GM12878 (cell line): ENCODE results near the gene KIAA1217. TPM values are rescaled to one million over a fixed set of nuclear protein-coding genes. Genes with fewer than 3 reads are reported as not detected.
"Not testable (repeated sequence)": the region's sequence is repeated elsewhere in the genome, so short reads cannot be mapped to it uniquely, and the experiment has no call there.

Experiments used
- ATAC-seq: fragments of 200-7000 bp; cut with Tn5 transposase; 3 replicates; pipeline ENCODE4 v1.9.1; 2020; ENCODE audit warnings: mild to moderate bottlenecking, moderate library complexity
- BruUV-seq: library from RNA; stranded (reverse); fragments of 400-500 nt; replicated peaks from 2 replicates; lab custom pipeline; 2021; lab: Mats Ljungman, UMichigan
- CTCF ChIA-PET: fragments of 300-600 bp; sonication (Branson Sonifier 250); formaldehyde crosslinking; extraction: SDS; loops from one replicate; lab custom pipeline; 2021; ENCODE audit warnings: inconsistent platforms; lab: Yijun Ruan, JAX
- POLR2A ChIA-PET: fragments of 350-600 bp; formaldehyde crosslinking; extraction: SDS; loops from one replicate; lab custom pipeline; 2021; ENCODE audit warnings: inconsistent platforms; lab: Charles Lee
- RAD21 ChIA-PET: fragments of 300-600 bp; sonication (Branson Sonifier 250); formaldehyde crosslinking; loops from one replicate; lab custom pipeline; 2023; ENCODE audit warnings: antibody characterized with exemption; ENCODE audit not compliant: unreplicated experiment; lab: Charles Lee
- SMC1A ChIA-PET: fragments of 300-600 bp; sonication (Branson Sonifier 250); formaldehyde crosslinking; loops from one replicate; lab custom pipeline; 2023; ENCODE audit not compliant: unreplicated experiment, uncharacterized antibody; lab: Charles Lee
- DNase-seq: peaks from one replicate; pipeline ENCODE4 v3.0.0-alpha.2; 2011; ENCODE audit warnings: low read depth, low spot score
- FAIRE-seq: peaks from 3 replicates; lab custom pipeline; 2011; peaks lifted over from hg19 to GRCh38; lab: Jason Lieb, UNC
- H2AFZ ChIP-seq: 2 replicates; pipeline ENCODE4 v1.6.0; 2011; ENCODE audit warnings: low read depth, low read length, control low read depth; ENCODE audit not compliant: control insufficient read depth
- H3K27ac ChIP-seq: 2 replicates; pipeline ENCODE4 v1.5.1; 2011; ENCODE audit warnings: control low read depth; ENCODE audit not compliant: control insufficient read depth, insufficient read depth
- H3K27me3 ChIP-seq, 2 experiments: replicated peaks in 1 of 2; 2 replicates each; pipeline versions ENCODE4 v1.6.0 to v1.6.1; 2011; ENCODE audit warnings: low read length in 1 of 2; ENCODE audit not compliant: control insufficient read depth in 2 of 2, insufficient read depth in 2 of 2
- H3K36me3 ChIP-seq, 2 experiments: 2 replicates each; pipeline ENCODE4 v1.5.1; 2011; ENCODE audit warnings: low read length in 1 of 2; ENCODE audit not compliant: control insufficient read depth in 2 of 2, insufficient read depth in 2 of 2
- H3K4me1 ChIP-seq: 2 replicates; pipeline ENCODE4 v1.6.1; 2011; ENCODE audit warnings: mild to moderate bottlenecking, low read length, moderate library complexity, mixed read lengths; ENCODE audit not compliant: control insufficient read depth, insufficient read depth
- H3K4me2 ChIP-seq: 2 replicates; pipeline ENCODE4 v1.6.0; 2011; ENCODE audit warnings: control low read depth; ENCODE audit not compliant: control insufficient read depth, insufficient read depth
- H3K4me3 ChIP-seq: fragments of 200-600 bp; sonication (generic); 2 replicates; pipeline ENCODE4 v1.5.1; 2016
- H3K79me2 ChIP-seq: 2 replicates; pipeline ENCODE4 v1.6.0; 2011; ENCODE audit warnings: low read length; ENCODE audit not compliant: control insufficient read depth, insufficient read depth
- H3K9ac ChIP-seq: 2 replicates; pipeline ENCODE4 v1.8.0; 2011; ENCODE audit warnings: low read length, control low read depth, mixed read lengths; ENCODE audit not compliant: control insufficient read depth, insufficient read depth
- H3K9me3 ChIP-seq: replicated peaks from 3 replicates; pipeline ENCODE4 v1.5.1; 2011; ENCODE audit warnings: mild to moderate bottlenecking, low read length; ENCODE audit not compliant: control insufficient read depth, insufficient read depth
- H4K20me1 ChIP-seq: 2 replicates; pipeline ENCODE4 v1.6.0; 2011; ENCODE audit not compliant: control insufficient read depth, insufficient read depth
- BACH1 ChIP-seq: fragments of 450-650 bp; IDR thresholded peaks from 2 replicates; pipeline ENCODE4 v1.6.1; 2017; ENCODE audit warnings: mild to moderate bottlenecking, borderline replicate concordance
- BMI1 ChIP-seq: fragments of 450-650 bp; IDR thresholded peaks from 2 replicates; pipeline ENCODE4 v1.6.1; 2016; ENCODE audit warnings: mild to moderate bottlenecking, moderate library complexity, borderline replicate concordance
- E4F1 ChIP-seq: fragments of 450-650 bp; IDR thresholded peaks from 2 replicates; pipeline ENCODE4 v1.6.1; 2018; ENCODE audit warnings: borderline replicate concordance, mild to moderate bottlenecking; ENCODE audit not compliant: partially characterized antibody
- EGR1 ChIP-seq, 2 experiments: IDR thresholded peaks; 1 replicate in 1 of 2; 2 replicates in 1 of 2; pipeline ENCODE4 v1.6.1; 2011 to 2012; ENCODE audit warnings: low read depth in 2 of 2, low read length in 2 of 2, borderline replicate concordance in 1 of 2, mild to moderate bottlenecking in 1 of 2, moderate library complexity in 1 of 2
- MAX ChIP-seq: IDR thresholded peaks from 2 replicates; pipeline ENCODE4 v1.6.1; 2012; ENCODE audit warnings: low read depth, low read length, improper control_type of control experiment
- MTA3 ChIP-seq: IDR thresholded peaks from 2 replicates; pipeline ENCODE4 v1.6.1; 2012; ENCODE audit warnings: low read length, inconsistent platforms, borderline replicate concordance
- NFIC ChIP-seq: IDR thresholded peaks from 2 replicates; pipeline ENCODE4 v1.6.1; 2012; ENCODE audit warnings: low read depth, mild to moderate bottlenecking, inconsistent platforms, low read length, moderate library complexity
- POLR2AphosphoS2 ChIP-seq: IDR thresholded peaks from 2 replicates; pipeline ENCODE4 v1.6.1; 2011; ENCODE audit warnings: low read depth, mild to moderate bottlenecking, low read length, improper control_type of control experiment, moderate library complexity
- RB1 ChIP-seq: fragments of 450-650 bp; formaldehyde crosslinking; IDR thresholded peaks from 2 replicates; pipeline ENCODE4 v1.6.1; 2017; ENCODE audit warnings: mild to moderate bottlenecking, borderline replicate concordance
- RELA ChIP-seq: fragments of 450-650 bp; IDR thresholded peaks from 2 replicates; pipeline ENCODE4 v1.8.0; 2014; ENCODE audit warnings: borderline replicate concordance; ENCODE audit not compliant: partially characterized antibody
- YBX1 ChIP-seq: fragments of 450-650 bp; IDR thresholded peaks from 2 replicates; pipeline ENCODE4 v1.6.1; 2016; ENCODE audit warnings: antibody characterized with exemption
- ZSCAN29 ChIP-seq: fragments of 450-650 bp; IDR thresholded peaks from 2 replicates; pipeline ENCODE4 v1.6.1; 2017; ENCODE audit warnings: mild to moderate bottlenecking, moderate library complexity
- WGBS: methylation state at CpG from one replicate; pipeline ENCODE4 v1.1.6; 2016; ENCODE audit warnings: low lambda C conversion rate; ENCODE audit not compliant: insufficient replicate concordance, insufficient coverage; ENCODE audit errors: missing lambda C conversion rate; 5-methylcytosine and 5-hydroxymethylcytosine counted together
- in situ Hi-C: fragments of 300-500 bp; cut with MboI; formaldehyde crosslinking; loops from 9 replicates; pipeline ENCODE4 v1.14.3; 2018; ENCODE audit warnings: mixed read lengths
- intact Hi-C: fragments of 100-400 bp; cut with micrococcal nuclease; formaldehyde crosslinking; loops from one replicate; pipeline ENCODE4 v1.14.2; 2022; ENCODE audit not compliant: unreplicated experiment
- polyA plus RNA-seq, 11 experiments: library from polyadenylated mRNA; depleted of rRNA in 4 of 11; unstranded in 6 of 11; stranded (reverse) in 5 of 11; fragments of >200 nt; fragmentation: Nextera tagmentation in 4 of 11; fragmentation: Illumina TruSeq in 1 of 11; extraction: Ambion mirVana in 4 of 11; extraction: Trizol in 1 of 11; gene quantifications; 1 replicate in 1 of 11; 2 replicates in 10 of 11; pipeline versions ENCODE4 v1.2.1 to v1.2.3, GENCODE V29; 2011 to 2016; ENCODE audit warnings: inconsistent platforms in 2 of 11, missing spikeins in 2 of 11, low read depth in 1 of 11
- total RNA-seq, 4 experiments: library from RNA; depleted of rRNA in 3 of 4; stranded (reverse); fragments of >200 nt in 3 of 4; fragmentation: Illumina TruSeq in 1 of 4; extraction: Trizol in 1 of 4; gene quantifications; 2 replicates each; pipeline versions ENCODE4 v1.2.1 to v1.2.3, GENCODE V29; 2013 to 2021

Gene KIAA1217
- total and polyA plus RNA-seq, 10 of the 15 experiments (the other 5 are each of a cell fraction or from before 2014, with no cell fraction given): 0.57 to 3.8 (median 2.1) TPM

- TF ChIP-seq E4F1: no peak
These were observed 232.2 kb downstream of the KIAA1217 start (continued) for GRCh38 chr10:24440817-24441797.

GRCh38 chr10:24442234-24442633, 233.3 kb downstream of the KIAA1217 start:
- no TSS peak for BruUV-seq

DNA sequence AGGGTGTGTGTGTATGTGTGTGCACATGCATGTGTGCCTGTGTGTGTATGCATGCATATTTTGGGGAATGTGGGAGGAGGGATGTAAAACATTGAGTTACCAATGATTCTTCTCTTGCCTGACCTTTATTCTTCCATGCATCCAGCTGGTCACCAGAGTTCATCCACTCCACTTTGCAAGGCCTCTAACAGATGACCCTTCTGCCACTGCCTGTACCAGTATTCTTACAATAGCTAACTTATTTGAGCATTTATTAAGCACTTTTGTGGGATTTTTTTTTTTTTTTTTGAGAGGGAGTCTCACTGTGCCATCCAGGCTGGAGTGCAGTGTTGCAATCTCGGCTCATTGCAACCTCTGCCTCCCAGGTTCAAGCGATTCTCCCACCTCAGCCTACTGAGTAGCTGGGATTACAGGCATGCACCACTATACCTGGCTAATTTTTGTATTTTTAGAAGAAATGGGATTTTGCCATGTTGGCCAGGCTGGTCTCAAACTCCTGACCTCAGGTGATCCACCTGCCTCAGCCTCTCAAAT, 233.8 kb downstream of the KIAA1217 start:
- DNase-seq, H3K4me1 ChIP-seq: not testable (repeated sequence)

More at GRCh38 chr10:24442234-24442633, 233.3 kb downstream of the KIAA1217 start:
- TF ChIP-seq MTA3: no peak
- TF ChIP-seq MAX: no peak
- TF ChIP-seq YBX1: no peak
- TF ChIP-seq POLR2AphosphoS2: no peak
- TF ChIP-seq ZSCAN29: no peak
- TF ChIP-seq BACH1: no peak
- no peak for TF ChIP-seq EGR1 (IDR thresholded peaks at IDR 0.05; ENCODE audit: borderline replicate concordance in 1 of 2, low read depth in 2 of 2, low read length in 2 of 2)
- TF ChIP-seq RB1: no peak
- TF ChIP-seq NFIC: no peak
- TF ChIP-seq RELA: no peak
- TF ChIP-seq BMI1: no peak
- Histone ChIP-seq H3K9me3 (no peaks in the 10 kb centered on the region), H3K9ac (no peak overlapping the region), H3K27me3 (no peaks in the 10 kb centered on the region), H2AFZ (no peak overlapping the region), H4K20me1 (no peaks in the 10 kb centered on the region), H3K36me3 (no peaks in the 10 kb centered on the region), H3K4me1 (no peaks in the 10 kb centered on the region), H3K27ac (no peak overlapping the region), H3K79me2 (no peaks in the 10 kb centered on the region), H3K4me3 (no peak overlapping the region), H3K4me2 (no peak overlapping the region)
- WGBS: 0% methylated on average over 1 of the region's 1 CpG
- POLR2A ChIA-PET: no interaction called here
- SMC1A ChIA-PET: interaction anchor here (0.9 kb wide), 1 partner anchor 15 kb away, joined by 4 read pairs; no protein-coding TSS in a partner anchor
- RAD21 ChIA-PET: no interaction called here
- FAIRE-seq (peak; percentile 13), ATAC-seq (no peak), DNase-seq (no peak)
- in situ Hi-C loops: no loop called here
- intact Hi-C loops: no loop called here
- CTCF ChIA-PET: no interaction called here

More for the DNA sequence above, 233.8 kb downstream of the KIAA1217 start:
- CTCF ChIA-PET, ATAC-seq, H3K4me3 ChIP-seq, BruUV-seq, RAD21 ChIA-PET, H3K9me3 ChIP-seq, H3K27me3 ChIP-seq, H3K36me3 ChIP-seq, intact Hi-C loops, H3K9ac ChIP-seq, POLR2A ChIA-PET, in situ Hi-C loops, H4K20me1 ChIP-seq, H3K79me2 ChIP-seq, FAIRE-seq, H2AFZ ChIP-seq, H3K4me2 ChIP-seq, H3K27ac ChIP-seq: not testable (repeated sequence)
- 24% methylated on average over 2 of the region's 2 CpGs for WGBS
- SMC1A ChIA-PET: interaction anchor here (0.9 kb wide), 1 partner anchor 15 kb away, joined by 4 read pairs; no protein-coding TSS in a partner anchor
